ENCODE results near the gene MACROD2. TPM values are rescaled to one million over a fixed set of nuclear protein-coding genes. Genes with fewer than 3 reads are reported as not detected.

MACROD2 gene
- total RNA-seq, 1 experiment from 2014 or later, result 3.7 TPM

DNA sequence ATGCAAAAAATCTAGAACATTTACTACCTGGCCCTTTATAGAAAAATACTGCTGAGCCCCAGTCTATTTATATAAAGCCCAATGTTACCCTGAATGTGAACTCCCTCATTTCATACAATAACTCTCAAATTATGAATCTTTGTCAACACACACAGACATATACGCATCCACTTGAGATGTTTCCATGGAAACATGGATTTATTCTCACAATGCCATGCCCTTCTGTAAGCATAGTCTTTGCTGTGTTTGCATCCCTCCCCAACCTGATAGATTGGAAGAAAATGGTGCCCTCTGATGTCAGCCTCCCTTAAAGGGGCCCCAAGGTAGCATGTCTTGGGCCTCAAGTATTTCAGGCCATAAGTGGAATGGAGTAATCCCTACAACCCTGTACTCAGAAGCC lies 2004.8 kb downstream of the MACROD2 start:
- Histone ChIP-seq H3K4me3 (replicated peaks in 1 of 2; ENCODE audit: low read depth in 1 of 2, low read length in 2 of 2) (no peak overlapping the region), H4K20me1 (ENCODE audit: insufficient read depth) (no peaks in the 10 kb centered on the region), H2AFZ (ENCODE audit: low read depth, low read length, poor library complexity, severe bottlenecking) (no peak overlapping the region), H3K4me1 (ENCODE audit: control insufficient read depth in 1 of 2, insufficient read depth in 2 of 2, low read length in 2 of 2) (no peaks in the 10 kb centered on the region), H3K27ac (ENCODE audit: low read depth, low read length) (no peak overlapping the region), H3K36me3 (ENCODE audit: control insufficient read depth in 1 of 2, insufficient read depth in 2 of 2, low read length in 2 of 2) (no peaks in the 10 kb centered on the region), H3K9me2 (ENCODE audit: insufficient read depth) (no peaks in the 10 kb centered on the region), H3K9ac (ENCODE audit: low read length) (no peak overlapping the region), H3K27me3 (ENCODE audit: insufficient read depth, low read length) (no peaks in the 10 kb centered on the region), H3K79me2 (ENCODE audit: insufficient read depth, low read length) (no peaks in the 10 kb centered on the region), H3K4me2 (ENCODE audit: low read length) (no peak overlapping the region), H3K9me3 (ENCODE audit: control insufficient read depth in 1 of 2, insufficient read depth in 1 of 2, low read depth in 1 of 2, low read length in 2 of 2) (peaks cover 6 to 8% of the 10 kb centered on the region in 2 experiments; a peak in 2 of 4 replicates)
- no TSS peak for BruUV-seq (replicated peaks)
- intact Hi-C loops (cut with micrococcal nuclease), result no loop called here
- CTCF ChIA-PET, result no interaction called here
- RAD21 ChIA-PET (ENCODE audit: low non-redundant PET in 1 of 2, low total read pairs in 2 of 2, uncharacterized antibody in 2 of 2, unreplicated experiment in 2 of 2), result no interaction called here
- POLR2A ChIA-PET, result no interaction called here
- ATAC-seq, result no peak
- DNase-seq (ENCODE audit: low read depth, low spot score), result no peak
- TF ChIP-seq, protein P1, sequence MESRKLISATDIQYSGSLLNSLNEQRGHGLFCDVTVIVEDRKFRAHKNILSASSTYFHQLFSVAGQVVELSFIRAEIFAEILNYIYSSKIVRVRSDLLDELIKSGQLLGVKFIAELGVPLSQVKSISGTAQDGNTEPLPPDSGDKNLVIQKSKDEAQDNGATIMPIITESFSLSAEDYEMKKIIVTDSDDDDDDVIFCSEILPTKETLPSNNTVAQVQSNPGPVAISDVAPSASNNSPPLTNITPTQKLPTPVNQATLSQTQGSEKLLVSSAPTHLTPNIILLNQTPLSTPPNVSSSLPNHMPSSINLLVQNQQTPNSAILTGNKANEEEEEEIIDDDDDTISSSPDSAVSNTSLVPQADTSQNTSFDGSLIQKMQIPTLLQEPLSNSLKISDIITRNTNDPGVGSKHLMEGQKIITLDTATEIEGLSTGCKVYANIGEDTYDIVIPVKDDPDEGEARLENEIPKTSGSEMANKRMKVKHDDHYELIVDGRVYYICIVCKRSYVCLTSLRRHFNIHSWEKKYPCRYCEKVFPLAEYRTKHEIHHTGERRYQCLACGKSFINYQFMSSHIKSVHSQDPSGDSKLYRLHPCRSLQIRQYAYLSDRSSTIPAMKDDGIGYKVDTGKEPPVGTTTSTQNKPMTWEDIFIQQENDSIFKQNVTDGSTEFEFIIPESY (IDR thresholded peaks at IDR 0.05; ENCODE audit: extremely low read depth, insufficient replicate concordance, low read length), result no peak
- TF ChIP-seq CBX3 (IDR thresholded peaks at IDR 0.05; ENCODE audit: low read depth) (no peak), EGR1 (IDR thresholded peaks at IDR 0.05; ENCODE audit: low read depth) (no peak), CTCF (IDR thresholded peaks at IDR 0.05 in 2 of 3, conservative IDR thresholded peaks at IDR 0.05 in 1 of 3; ENCODE audit: borderline replicate concordance in 1 of 3, insufficient read depth in 1 of 3, low read depth in 2 of 3, low read length in 2 of 3) (no peak), SP1 (IDR thresholded peaks at IDR 0.05; ENCODE audit: low read depth) (no peak), SIN3A (IDR thresholded peaks at IDR 0.05; ENCODE audit: low read depth) (no peak), YY1 (IDR thresholded peaks at IDR 0.05; ENCODE audit: extremely low read depth, insufficient replicate concordance, low read depth, low read length) (no peak), ELF1 (IDR thresholded peaks at IDR 0.05; ENCODE audit: borderline replicate concordance, low read depth) (no peak), SRF (IDR thresholded peaks at IDR 0.05; ENCODE audit: low read depth) (no peak), EZH2 (IDR thresholded peaks at IDR 0.05) (no peak), POLR2A (IDR thresholded peaks at IDR 0.05; ENCODE audit: borderline replicate concordance, extremely low read depth, insufficient read depth, insufficient read length) (no peak), POLR2AphosphoS5 (IDR thresholded peaks at IDR 0.05; ENCODE audit: low read depth, low read length) (no peak), CEBPB (IDR thresholded peaks at IDR 0.05; ENCODE audit: low read depth) (no peak)

All from HCT116 (cell line).